ENCODE data around the gene SMIM26.

The SMIM26 gene

DNA sequence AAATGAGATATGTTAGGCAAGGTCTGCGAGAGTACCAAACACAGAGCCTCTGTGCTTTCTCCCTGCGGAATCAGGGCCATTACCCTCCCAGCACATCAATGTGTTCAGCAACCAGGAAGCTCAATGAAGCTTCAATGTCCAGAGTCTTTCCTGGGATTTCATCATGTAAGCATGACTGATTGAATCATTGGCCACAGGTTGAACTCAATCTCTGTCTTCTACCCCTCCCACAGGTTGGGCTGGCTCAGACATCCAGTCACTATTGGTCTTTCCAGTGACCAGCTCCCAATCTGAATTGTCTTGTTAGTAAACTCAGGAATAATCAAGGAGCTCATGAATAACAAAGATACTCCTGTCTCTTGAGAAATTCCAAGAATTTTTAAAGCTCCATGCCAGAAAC, 17.9 kb downstream of the SMIM26 start:
- FAIRE-seq, result no peak

DNA sequence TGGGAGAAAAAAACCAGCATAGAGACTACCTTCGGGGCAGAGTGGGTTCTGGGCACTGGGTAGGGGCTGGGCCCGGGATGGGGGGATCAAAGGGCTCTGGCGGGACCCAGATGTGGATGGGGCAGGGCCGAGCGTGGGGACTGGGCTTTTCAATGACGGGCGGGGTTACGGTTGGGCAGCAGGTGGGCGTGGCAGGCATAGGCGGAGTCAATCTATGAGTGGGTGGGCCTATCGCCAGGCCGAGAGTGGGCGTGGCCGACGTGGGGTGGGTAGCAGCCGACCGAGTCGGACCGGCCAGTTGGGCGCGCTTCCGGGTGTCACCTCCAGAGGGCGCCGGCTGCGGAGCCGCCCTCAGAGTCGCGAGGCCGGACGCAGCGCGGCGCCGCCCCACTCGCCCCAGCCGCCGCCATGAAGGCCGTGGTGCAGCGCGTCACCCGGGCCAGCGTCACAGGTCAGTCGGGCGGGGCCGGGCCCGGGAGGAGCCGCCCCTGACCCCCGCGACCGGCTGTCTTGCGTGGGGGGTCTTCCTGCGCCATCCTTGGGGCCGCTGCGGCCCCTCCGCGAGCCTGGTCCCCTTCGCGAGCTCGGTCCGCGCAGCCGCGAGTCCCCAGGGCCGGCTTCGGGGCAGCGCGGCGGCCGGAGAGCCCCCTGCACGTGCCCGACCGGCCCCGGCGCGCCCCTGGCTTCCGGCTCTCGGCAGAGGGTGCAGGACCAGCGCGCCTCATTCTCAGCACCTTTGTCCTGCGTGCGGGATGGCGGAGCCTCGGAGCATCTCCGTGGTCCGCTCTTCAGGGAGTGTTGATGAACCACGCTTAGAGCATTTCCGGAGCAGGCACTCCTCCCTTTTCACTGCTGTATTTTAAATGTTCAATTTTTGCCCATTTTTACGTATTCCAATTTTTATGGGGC, 20.7 kb downstream of the SMIM26 start, which contains the start of gene DTD1:
Gene DTD1, plus strand, starts transcription at position 390 of the 909 bp plus-strand sequence. Its CDS starts 19 bp downstream, at position 409.
- FAIRE-seq, result no peak

DNA sequence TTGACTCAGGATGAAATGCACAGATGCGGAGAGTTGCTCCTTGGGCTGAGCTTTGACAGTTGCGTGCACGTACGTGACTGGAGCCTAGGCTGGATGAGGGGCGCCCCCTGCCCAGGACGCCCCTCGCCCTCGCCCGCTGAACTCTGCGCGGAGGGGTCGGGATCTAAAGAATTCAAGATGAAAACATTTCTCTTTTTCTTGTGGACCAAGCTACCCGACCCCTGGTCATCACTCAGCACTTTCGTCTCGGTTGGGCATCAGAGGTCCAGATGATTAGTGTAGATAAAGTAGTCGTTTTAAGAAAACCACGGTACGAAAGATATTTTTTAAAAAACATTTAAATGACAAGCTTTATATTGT, 21.3 kb downstream of the SMIM26 start:
- FAIRE-seq, result no peak

DNA sequence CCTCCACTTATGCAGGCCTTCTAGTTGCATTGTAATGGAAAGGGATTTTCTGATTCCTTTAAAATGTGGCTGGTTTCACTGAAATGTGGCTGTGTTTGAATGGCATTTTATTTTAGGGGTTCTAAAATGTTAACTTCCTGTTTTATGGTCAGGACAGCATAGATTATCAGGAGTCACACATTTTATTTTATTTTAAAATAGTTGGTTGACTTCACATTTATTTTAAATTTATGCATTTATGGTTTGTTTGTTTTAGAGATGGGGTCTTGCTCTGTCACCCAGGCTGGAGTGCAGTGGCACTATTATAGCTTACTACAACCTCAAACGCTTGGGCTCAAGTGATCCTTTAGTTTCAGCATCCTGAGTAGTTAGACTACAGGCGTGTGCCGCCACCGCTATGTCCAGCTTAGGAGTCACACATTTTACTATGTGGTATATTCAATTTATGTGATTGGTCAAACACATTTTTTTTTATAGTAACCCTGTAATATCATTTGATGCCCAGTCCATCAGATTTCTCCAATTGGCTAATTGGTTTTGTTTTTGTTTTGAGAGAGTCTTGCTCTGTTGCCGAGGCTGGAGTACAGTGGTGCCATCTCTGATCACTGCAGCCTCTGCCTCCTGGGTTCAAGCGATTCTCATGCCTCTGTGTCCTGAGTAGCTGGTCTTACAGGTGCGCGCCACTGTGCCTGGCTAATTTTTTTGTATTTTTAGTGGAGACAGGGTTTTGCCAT, 22.9 kb downstream of the SMIM26 start:
- no peak for FAIRE-seq

DNA sequence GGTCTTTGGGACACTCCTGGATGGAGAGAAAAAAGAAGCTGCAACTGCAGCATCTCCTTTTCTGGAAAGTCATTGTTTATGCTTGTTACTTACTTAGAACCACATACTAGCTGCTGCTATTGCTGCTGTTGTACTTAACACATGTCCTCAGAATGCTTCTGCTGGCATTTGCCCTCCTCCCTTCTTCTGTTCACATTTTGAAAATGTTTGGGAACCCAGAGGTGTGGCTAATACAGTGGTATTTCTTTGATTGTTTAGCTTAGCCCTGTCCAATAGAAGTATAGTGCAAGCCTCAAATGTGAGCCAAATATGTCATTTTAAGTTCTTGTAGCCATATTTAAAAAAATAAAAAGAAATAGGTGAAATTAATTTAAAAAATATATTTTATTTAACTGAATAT, 29.0 kb downstream of the SMIM26 start:
- no peak for FAIRE-seq

DNA sequence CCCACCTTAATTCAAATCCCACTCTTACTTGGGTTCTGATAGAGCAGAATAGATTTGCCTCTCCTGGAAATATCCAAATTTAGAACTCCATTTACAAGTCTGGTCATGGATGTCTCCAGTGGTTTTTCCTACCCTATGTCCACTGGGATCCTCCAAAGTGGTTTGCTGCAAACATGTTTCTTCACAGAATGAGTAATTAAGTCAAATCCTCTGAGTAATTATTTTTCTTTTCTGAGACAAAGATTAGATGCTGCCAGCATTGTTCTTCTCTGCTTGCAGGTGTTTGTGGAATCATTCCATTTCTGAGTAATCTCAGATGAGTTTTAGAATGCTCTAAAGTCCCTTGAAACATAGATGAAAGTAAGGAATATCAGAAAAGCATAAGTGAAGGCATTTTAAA, 42.5 kb downstream of the SMIM26 start:
- FAIRE-seq, result no peak

DNA sequence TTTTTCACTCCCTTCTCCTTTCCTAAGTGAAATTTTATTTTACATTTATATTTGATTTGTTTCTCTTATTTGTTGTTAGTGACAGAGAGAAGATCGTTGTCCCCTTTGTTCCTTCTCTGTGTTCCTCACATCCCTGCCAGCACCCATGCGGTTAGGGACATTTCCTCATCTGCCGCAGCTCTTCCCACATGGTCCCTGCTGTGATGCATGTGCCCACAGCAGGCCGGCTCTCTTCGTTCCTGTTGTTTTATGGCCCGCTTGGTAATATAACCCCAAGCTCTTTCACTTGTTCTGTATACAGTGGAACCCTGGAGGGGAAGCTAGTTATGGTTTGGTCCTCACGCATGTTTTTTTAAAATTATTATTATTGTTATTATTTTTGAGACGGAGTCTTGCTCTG, 44.3 kb downstream of the SMIM26 start:
- no peak for FAIRE-seq

DNA sequence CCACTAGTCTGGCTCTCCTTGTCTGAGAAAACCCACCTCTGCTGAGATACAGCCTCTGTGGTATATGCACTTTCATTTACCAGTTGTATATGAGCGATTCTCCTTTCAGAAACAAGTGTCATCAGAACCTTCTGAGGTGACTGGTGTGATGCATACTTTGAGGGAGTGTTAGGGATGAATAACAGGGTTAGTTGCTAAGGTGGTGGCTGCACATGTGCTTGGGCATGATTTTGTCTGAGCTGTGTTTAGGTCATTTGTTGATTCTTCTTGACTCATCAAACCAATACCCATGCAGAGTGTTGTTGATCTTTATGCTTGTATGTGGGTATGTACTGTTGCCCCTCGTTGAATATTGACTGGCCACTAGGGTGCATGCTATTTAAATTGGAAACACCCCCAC, 46.3 kb downstream of the SMIM26 start:
- FAIRE-seq, result no peak

DNA sequence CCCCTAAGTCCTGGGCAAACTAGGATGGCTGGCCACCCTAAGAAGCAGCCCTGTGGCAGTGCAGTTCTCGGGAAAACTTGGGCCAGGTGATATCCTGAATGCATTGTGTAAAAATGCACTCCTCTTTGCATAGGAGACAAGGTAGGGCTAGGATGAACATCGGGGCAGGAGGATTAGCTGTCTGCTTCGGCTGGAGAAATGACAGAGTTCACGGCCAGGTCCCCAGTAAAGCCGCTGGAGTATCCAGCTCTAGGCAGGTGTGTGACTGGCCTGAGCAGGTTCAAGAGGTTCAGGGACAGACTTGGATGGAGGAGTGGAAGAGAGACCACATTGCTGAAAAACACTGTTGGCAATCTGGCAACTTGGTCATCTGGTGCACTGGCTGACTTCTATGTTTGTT, 47.0 kb downstream of the SMIM26 start:
- no peak for FAIRE-seq

DNA sequence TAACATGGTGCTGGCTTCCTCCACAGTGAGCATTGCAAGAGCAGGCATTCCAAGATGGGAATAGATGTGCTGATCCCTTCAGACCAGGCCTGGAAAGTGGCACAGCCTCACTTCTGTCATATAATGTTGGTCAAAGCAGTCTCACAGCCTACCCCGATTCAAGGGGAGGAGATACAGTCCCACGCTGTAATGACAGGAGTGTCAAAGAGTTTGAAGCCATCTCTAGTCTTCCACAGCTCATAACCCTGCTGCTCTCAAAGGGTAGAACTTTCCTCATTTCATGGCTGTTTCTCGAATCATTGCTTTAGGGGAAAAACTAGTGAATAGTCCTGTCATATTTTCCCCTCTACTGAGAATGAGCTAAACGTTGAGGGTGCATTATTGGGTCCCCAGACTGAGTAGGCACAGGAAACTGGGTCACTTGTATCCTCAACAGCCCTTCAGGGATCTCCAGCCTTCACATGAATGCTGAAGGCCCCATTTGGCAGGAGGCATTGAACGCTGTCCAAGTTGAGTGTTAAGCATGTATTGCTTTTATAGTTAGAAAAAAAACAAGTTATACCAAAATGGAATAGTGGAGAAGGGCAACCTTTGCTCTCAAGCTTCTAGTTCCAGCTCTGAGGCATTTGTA, 47.9 kb downstream of the SMIM26 start:
- no peak for FAIRE-seq
